ENCODE data around the gene MAP4K1.

MAP4K1 gene

GRCh38 chr19:38666663-38667511 lies 49.1 kb upstream of the MAP4K1 start (continued):
- TF ChIP-seq ZNF792 (tag by site-specific recombination; IDR thresholded peaks at IDR 0.05) (peak; percentile 84; the same call in 1 of the 2 replicates), YY1 (tag by site-specific recombination; IDR thresholded peaks at IDR 0.05) (no peak), ZBTB48 (tag by site-specific recombination; IDR thresholded peaks at IDR 0.05) (peak; percentile 67; the same call in 1 of the 2 replicates), ZFHX2 (tag by site-specific recombination; conservative IDR thresholded peaks at IDR 0.05) (peak; percentile 49), BCL11B (tag by site-specific recombination; IDR thresholded peaks at IDR 0.05; ENCODE audit: low read depth) (peak; percentile 91), ZNF366 (tag by site-specific recombination; conservative IDR thresholded peaks at IDR 0.05) (peak; percentile 96), PATZ1 (tag by site-specific recombination; IDR thresholded peaks at IDR 0.05) (peak; percentile 78), ZBTB21 (tag by site-specific recombination; IDR thresholded peaks at IDR 0.05) (peak; percentile 99)

DNA sequence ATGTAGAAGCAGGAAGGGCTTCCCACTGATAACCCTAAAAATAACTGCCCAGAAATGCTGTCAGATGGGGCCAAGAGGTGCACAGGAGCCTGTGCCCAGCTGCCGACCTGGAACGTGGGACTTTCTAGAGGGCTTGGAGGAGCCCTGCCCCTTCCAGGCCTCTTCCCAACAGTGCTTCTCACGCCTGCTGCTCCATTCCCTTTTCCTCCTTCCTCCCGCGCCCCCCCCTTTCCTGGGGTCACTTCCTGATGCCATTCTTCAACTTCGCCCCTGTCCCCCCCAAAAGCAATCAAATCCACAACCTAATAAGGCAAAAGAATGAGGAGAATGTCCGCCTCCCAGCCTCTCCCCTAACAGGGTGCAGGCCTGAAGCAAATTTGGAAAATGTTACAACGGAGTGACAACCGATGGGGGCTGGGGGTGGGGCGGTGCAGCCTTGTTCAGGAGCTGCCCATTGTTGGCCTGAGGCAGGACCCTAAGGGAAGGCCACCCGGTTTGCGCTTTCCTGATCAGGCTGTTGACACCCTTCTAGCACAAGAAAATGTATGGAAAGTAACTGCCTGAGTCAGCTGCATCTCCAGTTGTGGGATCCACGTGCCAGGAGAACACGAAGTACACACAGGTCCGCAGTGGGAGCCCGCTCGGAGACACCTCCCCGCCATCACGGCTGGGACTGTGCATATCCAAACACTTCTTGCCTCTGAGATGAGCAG lies 48.4 kb upstream of the MAP4K1 start:
- Histone ChIP-seq H3K36me3 (ENCODE audit: control insufficient read depth in 2 of 2, insufficient read depth in 1 of 2, low read length in 2 of 2) (peaks cover 0 to 8% of the 10 kb centered on the region in 2 experiments; a peak in 1 of 3 replicates), H3K27ac (ENCODE audit: extremely low read depth, low read depth, low read length) (peak overlapping the region; percentile 68), H3K4me3 (ENCODE audit: low read depth, low read length) (no peak overlapping the region), H3K4me1 (ENCODE audit: control insufficient read depth, insufficient read depth, low read length) (peaks cover 78% of the 10 kb centered on the region), H3K9me3 (ENCODE audit: control insufficient read depth, insufficient read depth, low read depth, low read length) (no peaks in the 10 kb centered on the region)
- ChIA-PET CTCF (interaction anchor here (0.6 to 3.0 kb wide), 5 partner anchors 17 to 645 kb away, joined by 3 to 13 read pairs (median 5); no protein-coding TSS in a partner anchor), POLR2A (interaction anchor here (0.8 to 10.8 kb wide), 7 partner anchors 17 to 770 kb away, joined by 3 to 122 read pairs (median 5); partner anchors contain the start of genes ACTN4, EIF3K and RPS16)
- TF ChIP-seq ZNF513 (tag by site-specific recombination; IDR thresholded peaks at IDR 0.05) (no peak), HOXD13 (CRISPR knock-in tag; IDR thresholded peaks at IDR 0.05; ENCODE audit: borderline replicate concordance) (no peak), SP2 (tag by site-specific recombination; IDR thresholded peaks at IDR 0.05) (no peak), ZNF747 (tag by site-specific recombination; IDR thresholded peaks at IDR 0.05) (no peak), ZNF266 (tag by site-specific recombination; IDR thresholded peaks at IDR 0.05; ENCODE audit: low read depth) (0 out of 2 replicates have a peak, but pooled peaks have one; percentile 3), ZNF394 (tag by site-specific recombination; IDR thresholded peaks at IDR 0.05; ENCODE audit: borderline replicate concordance) (peak; percentile 58; the same call in 1 of the 2 replicates), KLF7 (tag by site-specific recombination; IDR thresholded peaks at IDR 0.05; ENCODE audit: borderline replicate concordance) (no peak), HOXA7 (CRISPR knock-in tag; IDR thresholded peaks at IDR 0.05; ENCODE audit: borderline replicate concordance) (no peak), MZF1 (tag by site-specific recombination; IDR thresholded peaks at IDR 0.05; ENCODE audit: borderline replicate concordance) (no peak), ZNF404 (tag by site-specific recombination; IDR thresholded peaks at IDR 0.05) (0 out of 2 replicates have a peak, but pooled peaks have one; percentile 15), GLI4 (tag by site-specific recombination; IDR thresholded peaks at IDR 0.05) (no peak), WT1 (tag by site-specific recombination; IDR thresholded peaks at IDR 0.05) (peak; percentile 77), BCL11A (tag by site-specific recombination; IDR thresholded peaks at IDR 0.05; ENCODE audit: low read depth) (peak; percentile 72), ZNF549 (tag by site-specific recombination; IDR thresholded peaks at IDR 0.05) (no peak), ZNF600 (tag by site-specific recombination; IDR thresholded peaks at IDR 0.05) (peak; percentile 5; the same call in 1 of the 2 replicates), IKZF3 (tag by site-specific recombination; IDR thresholded peaks at IDR 0.05) (peak; percentile 23)
- TF ChIP-seq, protein P1, sequence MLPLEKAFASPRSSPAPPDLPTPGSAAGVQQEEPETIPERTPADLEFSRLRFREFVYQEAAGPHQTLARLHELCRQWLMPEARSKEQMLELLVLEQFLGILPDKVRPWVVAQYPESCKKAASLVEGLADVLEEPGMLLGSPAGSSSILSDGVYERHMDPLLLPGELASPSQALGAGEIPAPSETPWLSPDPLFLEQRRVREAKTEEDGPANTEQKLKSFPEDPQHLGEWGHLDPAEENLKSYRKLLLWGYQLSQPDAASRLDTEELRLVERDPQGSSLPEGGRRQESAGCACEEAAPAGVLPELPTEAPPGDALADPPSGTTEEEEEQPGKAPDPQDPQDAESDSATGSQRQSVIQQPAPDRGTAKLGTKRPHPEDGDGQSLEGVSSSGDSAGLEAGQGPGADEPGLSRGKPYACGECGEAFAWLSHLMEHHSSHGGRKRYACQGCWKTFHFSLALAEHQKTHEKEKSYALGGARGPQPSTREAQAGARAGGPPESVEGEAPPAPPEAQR (tag by site-specific recombination; IDR thresholded peaks at IDR 0.05): no peak
- TF ChIP-seq, protein P2, sequence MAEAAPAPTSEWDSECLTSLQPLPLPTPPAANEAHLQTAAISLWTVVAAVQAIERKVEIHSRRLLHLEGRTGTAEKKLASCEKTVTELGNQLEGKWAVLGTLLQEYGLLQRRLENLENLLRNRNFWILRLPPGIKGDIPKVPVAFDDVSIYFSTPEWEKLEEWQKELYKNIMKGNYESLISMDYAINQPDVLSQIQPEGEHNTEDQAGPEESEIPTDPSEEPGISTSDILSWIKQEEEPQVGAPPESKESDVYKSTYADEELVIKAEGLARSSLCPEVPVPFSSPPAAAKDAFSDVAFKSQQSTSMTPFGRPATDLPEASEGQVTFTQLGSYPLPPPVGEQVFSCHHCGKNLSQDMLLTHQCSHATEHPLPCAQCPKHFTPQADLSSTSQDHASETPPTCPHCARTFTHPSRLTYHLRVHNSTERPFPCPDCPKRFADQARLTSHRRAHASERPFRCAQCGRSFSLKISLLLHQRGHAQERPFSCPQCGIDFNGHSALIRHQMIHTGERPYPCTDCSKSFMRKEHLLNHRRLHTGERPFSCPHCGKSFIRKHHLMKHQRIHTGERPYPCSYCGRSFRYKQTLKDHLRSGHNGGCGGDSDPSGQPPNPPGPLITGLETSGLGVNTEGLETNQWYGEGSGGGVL (tag by site-specific recombination; IDR thresholded peaks at IDR 0.05): peak; percentile 59
- TF ChIP-seq, protein P3, sequence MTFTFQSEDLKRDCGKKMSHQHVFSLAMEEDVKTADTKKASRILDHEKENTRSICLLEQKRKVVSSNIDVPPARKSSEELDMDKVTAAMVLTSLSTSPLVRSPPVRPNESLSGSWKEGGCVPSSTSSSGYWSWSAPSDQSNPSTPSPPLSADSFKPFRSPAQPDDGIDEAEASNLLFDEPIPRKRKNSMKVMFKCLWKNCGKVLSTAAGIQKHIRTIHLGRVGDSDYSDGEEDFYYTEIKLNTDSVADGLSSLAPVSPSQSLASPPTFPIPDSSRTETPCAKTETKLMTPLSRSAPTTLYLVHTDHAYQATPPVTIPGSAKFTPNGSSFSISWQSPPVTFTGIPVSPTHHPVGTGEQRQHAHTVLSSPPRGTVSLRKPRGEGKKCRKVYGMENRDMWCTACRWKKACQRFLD (tag by site-specific recombination; IDR thresholded peaks at IDR 0.05): no peak
